ENCODE measurements around the gene NTSR2.

Gene NTSR2

DNA sequence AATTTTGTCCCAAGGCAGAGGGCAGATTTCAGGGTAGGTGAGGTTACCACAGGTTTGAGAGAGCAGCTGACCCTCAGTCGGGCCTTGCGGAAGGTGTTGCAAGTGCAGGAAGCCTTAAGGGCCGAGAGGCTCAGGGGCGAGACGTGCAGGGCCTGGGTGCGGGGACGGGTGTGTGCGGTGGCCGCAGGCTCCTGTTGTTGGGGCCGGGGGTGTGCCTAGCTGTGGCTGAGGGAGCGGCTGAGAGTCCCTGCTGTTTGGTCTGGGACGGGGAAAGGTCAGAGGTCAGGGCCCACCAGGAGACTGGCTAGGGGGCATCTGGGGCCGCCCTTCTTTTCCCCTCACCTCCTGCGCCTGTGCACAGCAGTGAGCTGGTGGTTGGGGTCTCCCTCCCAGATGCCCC, 52.5 kb downstream of the NTSR2 start:
- Histone ChIP-seq H3K4me1 (ENCODE audit: control insufficient read depth, insufficient read depth, low read length) (peaks cover under 1% of the 10 kb centered on the region), H3K9ac (ENCODE audit: low read length) (no peak overlapping the region), H3K27me3 (replicated peaks; ENCODE audit: control insufficient read depth, insufficient read depth, low read length) (peaks cover 13% of the 10 kb centered on the region), H3K4me3 (ENCODE audit: low read length) (no peak overlapping the region), H3K9me3 (ENCODE audit: control insufficient read depth, low read length) (no peaks in the 10 kb centered on the region), H3K36me3 (ENCODE audit: control insufficient read depth, insufficient read depth, low read length, severe bottlenecking) (no peaks in the 10 kb centered on the region)
- no peak for DNase-seq (ENCODE audit: low read depth)

- H3K4me3 ChIP-seq (ENCODE audit: low read length), result no peak overlapping the region
- H3K9me3 ChIP-seq (ENCODE audit: control insufficient read depth, low read length), result no peaks in the 10 kb centered on the region
- no peaks in the 10 kb centered on the region for H3K36me3 ChIP-seq (ENCODE audit: control insufficient read depth, insufficient read depth, low read length, severe bottlenecking)
- H3K9ac ChIP-seq (ENCODE audit: low read length), result no peak overlapping the region
- peaks cover 4% of the 10 kb centered on the region for H3K4me1 ChIP-seq (ENCODE audit: control insufficient read depth, insufficient read depth, low read length)
- DNase-seq (ENCODE audit: low read depth), result no peak
- peaks cover 8% of the 10 kb centered on the region for H3K27me3 ChIP-seq (replicated peaks; ENCODE audit: control insufficient read depth, insufficient read depth, low read length)
These were observed 53.1 kb downstream of the NTSR2 start for GRCh38 chr2:11616851-11617415.

DNA sequence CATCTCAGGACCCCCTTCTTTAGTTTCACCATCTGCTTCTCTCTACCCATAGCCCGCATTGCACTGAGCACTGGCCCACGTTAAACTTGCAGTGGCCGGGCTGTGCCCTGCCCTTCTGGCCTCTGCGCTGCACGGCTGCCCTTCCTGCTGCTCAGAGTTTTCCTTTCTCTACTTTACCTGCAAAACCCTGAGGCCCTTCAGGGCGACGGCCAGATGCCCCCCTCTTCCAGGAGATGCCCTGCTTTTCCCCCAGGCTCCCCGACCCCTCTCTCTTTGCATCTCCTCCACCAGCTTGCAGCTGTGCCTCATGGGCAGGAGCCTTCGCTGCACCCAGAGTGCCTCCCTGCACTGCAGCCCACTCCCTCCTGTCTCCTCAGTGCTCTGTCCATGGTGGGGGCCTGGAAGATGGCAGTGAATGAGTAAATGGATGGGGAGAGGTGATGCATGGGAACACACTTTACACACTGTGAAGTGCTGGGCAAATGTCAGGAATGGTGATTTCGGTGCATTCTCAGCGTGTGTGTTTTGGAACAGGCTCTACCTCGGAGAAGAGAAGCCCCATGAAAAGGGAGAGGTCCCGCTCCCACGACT, 53.8 kb downstream of the NTSR2 start:
- no peaks in the 10 kb centered on the region for H3K36me3 ChIP-seq (ENCODE audit: control insufficient read depth, insufficient read depth, low read length, severe bottlenecking)
- no peak for DNase-seq (ENCODE audit: low read depth)

DNA sequence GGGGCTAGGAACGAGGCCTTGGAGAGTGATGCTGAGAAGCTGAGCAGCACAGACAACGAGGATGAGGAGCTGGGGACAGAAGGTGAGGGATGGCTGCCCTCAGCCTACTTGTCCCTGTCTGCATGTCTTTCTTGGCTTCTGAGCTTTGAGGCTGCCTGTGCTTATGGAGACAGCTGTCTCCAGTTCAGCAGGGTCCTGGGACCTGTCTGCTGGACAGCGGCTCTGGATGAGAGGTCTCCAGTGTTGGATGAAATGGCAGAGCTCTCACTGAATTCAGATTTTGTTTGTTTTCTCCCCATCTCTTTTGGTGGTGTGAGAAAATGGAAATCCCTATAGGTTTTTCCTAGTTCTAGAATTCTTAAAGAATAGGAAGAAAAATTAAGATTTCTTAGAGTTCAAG, 54.8 kb downstream of the NTSR2 start:
- Histone ChIP-seq H3K9me3 (ENCODE audit: control insufficient read depth, low read length) (no peaks in the 10 kb centered on the region), H3K36me3 (ENCODE audit: control insufficient read depth, insufficient read depth, low read length, severe bottlenecking) (no peaks in the 10 kb centered on the region), H3K27me3 (replicated peaks; ENCODE audit: control insufficient read depth, insufficient read depth, low read length) (peaks cover 8% of the 10 kb centered on the region), H3K9ac (ENCODE audit: low read length) (no peak overlapping the region), H3K4me1 (ENCODE audit: control insufficient read depth, insufficient read depth, low read length) (peaks cover 4% of the 10 kb centered on the region), H3K4me3 (ENCODE audit: low read length) (no peak overlapping the region)
- DNase-seq (ENCODE audit: low read depth), result no peak

More for the DNA sequence above, 53.8 kb downstream of the NTSR2 start:
- peaks cover 8% of the 10 kb centered on the region for H3K27me3 ChIP-seq (replicated peaks; ENCODE audit: control insufficient read depth, insufficient read depth, low read length)
- H3K9me3 ChIP-seq (ENCODE audit: control insufficient read depth, low read length), result no peaks in the 10 kb centered on the region
- no peak overlapping the region for H3K9ac ChIP-seq (ENCODE audit: low read length)
- H3K4me3 ChIP-seq (ENCODE audit: low read length), result no peak overlapping the region
- peaks cover 4% of the 10 kb centered on the region for H3K4me1 ChIP-seq (ENCODE audit: control insufficient read depth, insufficient read depth, low read length)

GRCh38 chr2:11613297-11613696, 56.7 kb downstream of the NTSR2 start:
- no peak for DNase-seq (ENCODE audit: low read depth)
- Histone ChIP-seq H3K4me1 (ENCODE audit: control insufficient read depth, insufficient read depth, low read length) (peaks cover 4% of the 10 kb centered on the region), H3K4me3 (ENCODE audit: low read length) (no peak overlapping the region), H3K9ac (ENCODE audit: low read length) (no peak overlapping the region), H3K9me3 (ENCODE audit: control insufficient read depth, low read length) (no peaks in the 10 kb centered on the region), H3K36me3 (ENCODE audit: control insufficient read depth, insufficient read depth, low read length, severe bottlenecking) (no peaks in the 10 kb centered on the region), H3K27me3 (replicated peaks; ENCODE audit: control insufficient read depth, insufficient read depth, low read length) (peaks cover 6% of the 10 kb centered on the region)

- no peak for DNase-seq (ENCODE audit: low read depth)
- H3K4me1 ChIP-seq (ENCODE audit: control insufficient read depth, insufficient read depth, low read length), result peaks cover 4% of the 10 kb centered on the region
- H3K4me3 ChIP-seq (ENCODE audit: low read length), result peak overlapping the region; percentile 38
- no peaks in the 10 kb centered on the region for H3K9me3 ChIP-seq (ENCODE audit: control insufficient read depth, low read length)
- H3K9ac ChIP-seq (ENCODE audit: low read length), result no peak overlapping the region
- H3K27me3 ChIP-seq (replicated peaks; ENCODE audit: control insufficient read depth, insufficient read depth, low read length), result peaks cover 6% of the 10 kb centered on the region
- H3K36me3 ChIP-seq (ENCODE audit: control insufficient read depth, insufficient read depth, low read length, severe bottlenecking), result no peaks in the 10 kb centered on the region
These were observed 57.3 kb downstream of the NTSR2 start for GRCh38 chr2:11612553-11613215.

DNA sequence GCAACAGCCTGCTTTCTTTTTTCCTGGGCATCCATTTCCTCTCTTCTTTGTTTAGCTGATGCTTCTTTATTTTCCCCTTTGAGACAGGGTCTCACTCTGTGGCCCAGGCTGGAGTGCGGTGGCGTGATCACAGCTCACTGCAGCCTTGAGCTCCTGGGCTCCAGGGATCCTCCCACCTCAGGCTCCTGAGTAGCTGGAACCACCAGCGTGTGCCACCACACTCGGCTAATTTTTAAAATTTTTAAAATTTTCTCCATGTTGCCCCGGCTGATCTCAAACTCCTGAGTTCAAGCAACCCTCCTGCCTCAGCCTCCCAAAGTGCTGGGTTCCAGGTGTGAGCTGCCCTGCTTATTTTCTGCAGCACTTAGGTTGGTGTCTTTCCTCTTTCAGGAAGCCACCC, 58.7 kb downstream of the NTSR2 start:
- H3K27me3 ChIP-seq (replicated peaks; ENCODE audit: control insufficient read depth, insufficient read depth, low read length), result peaks cover 6% of the 10 kb centered on the region
- no peak overlapping the region for H3K4me3 ChIP-seq (ENCODE audit: low read length)
- no peaks in the 10 kb centered on the region for H3K36me3 ChIP-seq (ENCODE audit: control insufficient read depth, insufficient read depth, low read length, severe bottlenecking)
- peaks cover 4% of the 10 kb centered on the region for H3K4me1 ChIP-seq (ENCODE audit: control insufficient read depth, insufficient read depth, low read length)
- DNase-seq (ENCODE audit: low read depth), result no peak
- no peak overlapping the region for H3K9ac ChIP-seq (ENCODE audit: low read length)
- no peaks in the 10 kb centered on the region for H3K9me3 ChIP-seq (ENCODE audit: control insufficient read depth, low read length)

DNA sequence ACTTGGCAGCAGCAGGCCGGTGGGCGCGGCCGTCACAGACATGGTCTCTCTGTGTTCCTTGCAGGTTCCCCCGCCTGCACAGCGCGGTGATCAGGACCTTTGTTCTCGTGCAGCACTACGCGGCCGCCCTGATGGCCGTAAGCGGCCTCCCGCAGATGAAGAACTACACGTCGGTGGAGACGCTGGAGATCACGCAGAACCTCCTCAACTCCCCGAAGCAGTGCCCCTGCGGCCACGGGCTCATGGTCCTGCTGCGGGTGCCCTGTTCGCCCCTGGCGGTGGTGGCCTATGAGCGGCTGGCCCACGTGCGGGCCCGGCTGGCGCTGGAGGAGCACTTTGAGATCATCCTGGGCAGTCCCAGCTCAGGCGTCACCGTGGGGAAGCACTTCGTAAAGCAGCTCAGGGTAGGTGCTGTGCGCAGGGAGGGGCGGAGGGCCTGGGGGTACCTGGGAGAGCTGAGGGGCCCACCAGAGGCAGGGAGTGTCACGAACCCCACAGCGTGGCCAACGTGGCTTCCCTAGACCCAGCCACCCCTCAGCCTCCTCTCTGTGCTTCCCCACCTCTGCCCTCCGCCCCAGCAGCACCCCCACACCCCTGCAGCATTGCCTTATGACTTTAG, 59.3 kb downstream of the NTSR2 start:
- H3K4me1 ChIP-seq (ENCODE audit: control insufficient read depth, insufficient read depth, low read length), result peaks cover 4% of the 10 kb centered on the region
- no peaks in the 10 kb centered on the region for H3K36me3 ChIP-seq (ENCODE audit: control insufficient read depth, insufficient read depth, low read length, severe bottlenecking)
- no peak for DNase-seq (ENCODE audit: low read depth)
- peaks cover 6% of the 10 kb centered on the region for H3K27me3 ChIP-seq (replicated peaks; ENCODE audit: control insufficient read depth, insufficient read depth, low read length)
- H3K4me3 ChIP-seq (ENCODE audit: low read length), result no peak overlapping the region
- no peak overlapping the region for H3K9ac ChIP-seq (ENCODE audit: low read length)
- no peaks in the 10 kb centered on the region for H3K9me3 ChIP-seq (ENCODE audit: control insufficient read depth, low read length)

Data from adipocyte (in vitro differentiated cells).